ENCODE measurements around the gene ZBTB4.

- TF ChIP-seq CTCF (conservative IDR thresholded peaks at IDR 0.05; ENCODE audit: low read depth, low read length), result no peak
- no peak for TF ChIP-seq EZH2phosphoT487 (IDR thresholded peaks at IDR 0.05; ENCODE audit: borderline replicate concordance, low read length)
- TF ChIP-seq EZH2 (IDR thresholded peaks at IDR 0.05; ENCODE audit: low read length, unreplicated experiment), result no peak
Measured at GRCh38 chr17:7490144-7490543, 10.7 kb upstream of the ZBTB4 start.

Measured in PC-3 (cell line).